Activated T-cell treated with anti-CD3 and anti-CD28 coated beads, Interleukin-2, amount 50 U/mL, for 4 hours (primary cell): ENCODE results near the gene ADPRM. TPM values are rescaled to one million over a fixed set of nuclear protein-coding genes. Genes with fewer than 3 reads are reported as not detected.
"Not testable (repeated sequence)": the region's sequence is repeated elsewhere in the genome, so short reads cannot be mapped to it uniquely, and the experiment has no call there.

Experiments
- ATAC-seq, 2 donors: fragments of 200-7000 bp; cut with Tn5 transposase; one replicate each; pipeline ENCODE4 v1.10.0; 2021
- DNase-seq: peaks from one replicate; pipeline ENCODE4 v3.0.0-alpha.2; 2020
- H3K27me3 Mint-ChIP-seq: one replicate; pipeline ENCODE4 v1.8.0; 2021; ENCODE audit warnings: low read depth, mixed read lengths
- H3K36me3 Mint-ChIP-seq: one replicate; pipeline ENCODE4 v1.8.0; 2022; ENCODE audit warnings: mixed read lengths; ENCODE audit not compliant: insufficient read depth
- H3K4me1 Mint-ChIP-seq: one replicate; pipeline ENCODE4 v1.8.0; 2021; ENCODE audit warnings: low read depth, mixed read lengths
- H3K4me3 Mint-ChIP-seq: one replicate; pipeline ENCODE4 v1.8.0; 2021; ENCODE audit warnings: mild to moderate bottlenecking, moderate library complexity, mixed read lengths
- H3K9me3 Mint-ChIP-seq: one replicate; pipeline ENCODE4 v1.8.0; 2021; ENCODE audit warnings: mixed read lengths
- total RNA-seq, 3 donors: library from RNA; stranded (reverse); gene quantifications; one replicate each; pipeline ENCODE4 v1.2.1, GENCODE V29; 2021

The ADPRM gene
- total RNA-seq, 3 donors from 2014 or later: 5.9 to 7.7 (median 7.6) TPM

DNA sequence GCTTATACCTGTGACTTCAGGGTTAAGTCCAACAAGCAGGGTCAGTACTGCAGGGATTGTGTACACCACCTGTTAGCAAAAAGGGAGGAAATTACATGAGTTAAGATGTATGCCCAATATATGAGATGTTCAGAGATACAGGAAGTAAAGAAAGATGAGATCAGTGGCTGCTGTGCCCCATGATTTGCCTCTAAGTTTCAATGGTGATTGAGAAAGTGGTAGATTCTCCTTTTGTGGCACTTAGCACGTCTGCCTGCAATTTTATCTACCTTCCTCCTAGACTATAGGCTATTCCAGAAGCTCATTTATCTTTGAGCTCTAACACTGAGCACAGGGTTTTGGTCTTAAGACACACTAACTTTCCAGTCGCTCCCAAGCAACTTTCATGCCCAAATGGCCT, 28.8 kb downstream of the ADPRM start:
- DNase-seq (no peak), ATAC-seq (no peak)
- Mint-ChIP-seq H3K4me1 (peaks cover 23% of the 10 kb centered on the region), H3K9me3 (no peaks in the 10 kb centered on the region), H3K4me3 (no peak overlapping the region), H3K36me3 (no peaks in the 10 kb centered on the region), H3K27me3 (no peaks in the 10 kb centered on the region)

DNA sequence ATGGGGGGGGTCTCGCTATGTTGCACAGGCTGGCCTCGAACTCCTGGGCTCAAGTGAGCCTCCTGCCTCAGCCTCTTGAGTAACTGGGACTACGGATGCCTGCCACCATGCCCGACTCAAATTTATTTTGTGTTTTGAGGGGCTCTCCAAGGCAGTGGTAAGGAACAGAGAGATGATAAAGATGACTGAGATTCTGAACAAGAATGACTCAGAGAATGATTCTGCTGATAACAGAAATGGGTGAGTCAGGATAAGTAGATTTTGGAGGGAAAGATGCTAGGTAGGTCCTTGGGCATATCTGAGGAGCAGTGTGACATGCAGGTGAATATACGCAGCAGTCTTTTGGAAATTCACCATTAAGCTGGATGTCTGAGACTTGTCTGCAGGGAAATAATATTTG, 29.8 kb downstream of the ADPRM start:
- no peak overlapping the region for H3K4me3 Mint-ChIP-seq
- H3K9me3 Mint-ChIP-seq: no peaks in the 10 kb centered on the region
- no peaks in the 10 kb centered on the region for H3K36me3 Mint-ChIP-seq
- DNase-seq (no peak), ATAC-seq (peak; percentile 70 to 74)
- no peaks in the 10 kb centered on the region for H3K27me3 Mint-ChIP-seq
- peaks cover 23% of the 10 kb centered on the region for H3K4me1 Mint-ChIP-seq

DNA sequence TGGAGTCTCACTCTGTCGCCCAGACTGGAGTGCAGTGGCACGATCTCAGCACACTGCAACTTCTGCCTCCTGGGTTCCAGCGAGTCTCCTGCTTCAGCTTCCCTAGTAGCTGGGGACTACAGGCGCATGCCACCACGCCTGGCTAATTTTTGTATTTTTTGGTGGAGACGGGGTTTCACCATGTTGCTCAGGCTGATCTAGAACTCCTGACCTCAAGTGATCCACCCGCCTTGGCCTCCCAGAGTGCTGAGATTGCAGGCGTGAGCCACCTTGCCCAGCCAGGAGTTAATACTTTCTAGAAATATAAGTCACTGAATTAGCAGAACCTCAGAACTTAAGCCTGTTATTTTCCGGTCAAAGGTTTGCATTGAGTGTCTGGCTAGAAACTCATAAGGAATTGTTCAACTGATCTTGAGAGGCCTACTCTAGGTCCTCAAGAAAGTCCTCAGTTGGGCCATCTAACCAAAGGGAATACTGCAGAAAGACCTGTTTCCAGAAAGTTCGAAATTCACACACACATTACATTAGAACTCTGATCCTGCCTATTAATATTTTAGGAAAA, 31.0 kb downstream of the ADPRM start:
- DNase-seq (no peak), ATAC-seq (no peak)
- H3K4me1 Mint-ChIP-seq: peaks cover 23% of the 10 kb centered on the region
- no peaks in the 10 kb centered on the region for H3K36me3 Mint-ChIP-seq
- no peaks in the 10 kb centered on the region for H3K27me3 Mint-ChIP-seq
- H3K9me3 Mint-ChIP-seq: no peaks in the 10 kb centered on the region
- H3K4me3 Mint-ChIP-seq: no peak overlapping the region

DNA sequence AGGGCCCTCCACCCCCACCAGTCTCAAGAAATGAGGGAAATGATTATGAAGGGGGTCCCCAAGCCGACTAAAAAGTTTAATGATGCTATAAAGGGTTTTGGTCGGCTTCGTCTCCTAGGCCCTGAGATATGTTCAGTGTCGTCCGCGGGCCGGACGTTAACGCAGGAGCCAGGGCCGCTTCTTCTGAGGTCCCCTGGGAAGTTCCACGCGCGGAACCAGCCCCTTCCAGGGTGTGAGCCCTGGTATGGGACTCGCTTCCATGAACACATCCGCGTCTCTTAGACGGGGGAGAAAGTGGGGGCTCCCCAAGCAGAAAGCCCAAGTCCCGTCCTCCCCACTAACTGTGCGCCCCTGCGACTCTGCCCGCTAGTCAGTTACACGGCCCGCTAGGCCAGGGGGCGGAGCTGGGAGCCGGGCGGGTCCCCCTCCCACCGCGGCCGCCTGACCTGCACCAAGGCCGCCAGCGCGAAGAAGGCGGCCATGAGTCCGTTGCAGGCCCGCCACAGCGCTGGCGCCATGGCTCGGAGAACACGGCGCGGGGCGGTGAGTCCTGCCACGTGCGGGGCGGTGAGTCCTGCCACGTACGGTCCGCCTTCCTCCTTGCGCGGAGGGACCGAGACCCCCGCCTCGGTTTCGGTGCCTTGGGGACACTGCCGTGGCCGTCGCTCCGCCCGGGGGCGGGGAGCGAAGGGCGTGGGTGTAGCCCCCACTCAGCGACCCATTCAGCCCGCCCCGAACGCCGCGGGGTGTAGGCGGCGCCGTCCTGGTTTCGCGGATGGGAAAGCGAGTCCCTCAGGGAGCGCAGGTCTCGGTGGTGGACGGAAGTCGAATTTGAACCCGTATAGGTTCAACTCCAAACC, 32.2 kb downstream of the ADPRM start, which contains the start of gene TMEM220:
Gene TMEM220 (minus strand): TSS at position 690 of the 860 bp plus-strand sequence. CDS start 172 bp downstream, at position 518.
- Mint-ChIP-seq H3K4me3 (peak within 1 kb of the TSS; percentile 92), H3K4me1 (peaks cover 23% of the 10 kb centered on the region), H3K9me3 (no peaks in the 10 kb centered on the region), H3K27me3 (no peaks in the 10 kb centered on the region), H3K36me3 (no peaks in the 10 kb centered on the region)
- DNase-seq (peak; percentile 45), ATAC-seq (peak; percentile 65 to 69)

DNA sequence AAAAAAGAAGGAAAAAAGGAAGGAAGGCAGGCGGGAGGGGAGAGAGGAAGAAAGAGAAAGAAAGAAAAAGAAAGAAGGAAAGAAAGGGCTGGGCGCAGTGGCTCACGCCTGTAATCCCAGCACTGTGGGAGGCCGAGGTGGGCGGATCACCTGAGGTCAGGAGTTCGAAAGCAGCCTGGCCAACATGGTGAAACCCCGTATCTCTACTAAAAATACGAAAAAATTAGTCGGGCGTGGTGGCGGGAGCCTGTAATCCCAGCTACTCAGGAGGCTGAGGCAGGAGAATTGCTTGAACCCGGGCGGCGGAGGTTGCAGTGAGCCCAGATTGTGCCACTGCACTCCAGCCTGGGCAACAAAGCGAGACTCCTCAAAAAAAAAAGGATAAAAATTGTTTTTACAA, 32.9 kb downstream of the ADPRM start:
- not testable (repeated sequence) for DNase-seq, H3K9me3 Mint-ChIP-seq, H3K27me3 Mint-ChIP-seq, H3K36me3 Mint-ChIP-seq, ATAC-seq
- Mint-ChIP-seq H3K4me1 (peaks cover 23% of the 10 kb centered on the region), H3K4me3 (peak overlapping the region; percentile 92)

DNA sequence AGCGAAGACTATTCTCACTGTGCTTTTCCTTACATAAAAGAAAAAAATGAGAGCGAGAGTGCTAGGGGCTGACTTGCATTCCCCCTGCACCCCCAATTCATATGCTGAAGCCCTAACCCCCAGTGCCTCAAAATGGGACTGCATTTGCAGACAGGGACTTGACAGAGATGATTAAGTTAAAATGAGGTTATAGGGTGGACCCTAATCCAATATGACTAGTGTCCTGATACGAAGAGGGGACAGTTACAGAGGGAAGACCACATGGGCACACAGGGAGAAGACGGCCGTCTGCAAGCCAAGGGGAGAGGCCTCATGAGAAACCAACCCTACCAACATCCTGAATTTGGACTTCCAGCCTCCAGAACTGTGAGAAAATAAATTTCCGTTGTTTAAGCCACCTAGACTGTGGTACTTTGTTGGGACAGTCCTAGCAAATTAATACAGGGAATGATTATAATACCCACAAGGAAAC, 34.0 kb downstream of the ADPRM start:
- no peaks in the 10 kb centered on the region for H3K36me3 Mint-ChIP-seq
- DNase-seq: no peak
- no peaks in the 10 kb centered on the region for H3K27me3 Mint-ChIP-seq
- peaks cover 23% of the 10 kb centered on the region for H3K4me1 Mint-ChIP-seq
- H3K9me3 Mint-ChIP-seq: no peaks in the 10 kb centered on the region
- ATAC-seq: no peak
- peak overlapping the region; percentile 92 for H3K4me3 Mint-ChIP-seq

DNA sequence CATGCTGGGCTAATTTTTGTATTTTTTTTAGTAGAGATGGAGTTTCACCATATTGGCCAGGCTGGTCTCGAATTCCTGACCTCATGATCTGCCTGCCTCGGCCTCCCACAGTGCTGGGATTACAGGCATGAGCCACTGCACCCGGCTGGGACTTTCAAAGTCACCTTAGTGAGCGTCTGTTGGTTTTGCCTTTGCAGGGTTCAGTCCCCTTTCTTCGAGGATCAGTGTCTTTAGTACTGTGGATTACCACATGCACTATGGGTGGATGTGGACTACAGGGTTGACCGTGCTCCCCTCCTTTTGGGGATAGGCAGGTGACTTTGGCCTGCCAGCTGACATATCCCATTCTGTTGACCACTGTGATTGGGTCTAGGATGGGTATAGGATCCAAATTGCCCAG, 34.7 kb downstream of the ADPRM start:
- H3K4me3 Mint-ChIP-seq, H3K36me3 Mint-ChIP-seq, H3K27me3 Mint-ChIP-seq, H3K9me3 Mint-ChIP-seq, ATAC-seq, DNase-seq: not testable (repeated sequence)
- H3K4me1 Mint-ChIP-seq: peaks cover 21% of the 10 kb centered on the region

DNA sequence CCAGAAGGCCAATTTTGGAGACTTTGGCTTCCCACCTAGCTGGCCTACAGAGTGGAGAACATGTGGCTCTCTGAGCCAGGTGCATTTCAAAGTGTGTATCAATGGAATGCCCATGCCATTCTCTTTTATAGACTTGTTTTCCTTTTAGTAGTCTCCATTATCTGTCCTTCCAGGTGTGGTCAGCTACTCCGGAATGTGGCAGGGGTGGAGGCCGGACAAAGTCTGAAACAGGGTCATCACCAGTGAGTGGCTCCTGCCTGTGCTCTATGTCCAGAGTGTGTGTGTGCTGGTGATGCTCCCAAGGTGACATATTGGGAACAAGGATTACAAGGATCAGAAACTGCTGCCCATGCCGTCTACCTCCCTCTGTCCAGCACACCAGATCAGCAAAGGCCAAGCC, 36.3 kb downstream of the ADPRM start:
- no peak overlapping the region for H3K4me3 Mint-ChIP-seq
- H3K27me3 Mint-ChIP-seq: no peaks in the 10 kb centered on the region
- H3K4me1 Mint-ChIP-seq: peaks cover 19% of the 10 kb centered on the region
- ATAC-seq (no peak), DNase-seq (no peak)
- H3K9me3 Mint-ChIP-seq: no peaks in the 10 kb centered on the region
- H3K36me3 Mint-ChIP-seq: no peaks in the 10 kb centered on the region

DNA sequence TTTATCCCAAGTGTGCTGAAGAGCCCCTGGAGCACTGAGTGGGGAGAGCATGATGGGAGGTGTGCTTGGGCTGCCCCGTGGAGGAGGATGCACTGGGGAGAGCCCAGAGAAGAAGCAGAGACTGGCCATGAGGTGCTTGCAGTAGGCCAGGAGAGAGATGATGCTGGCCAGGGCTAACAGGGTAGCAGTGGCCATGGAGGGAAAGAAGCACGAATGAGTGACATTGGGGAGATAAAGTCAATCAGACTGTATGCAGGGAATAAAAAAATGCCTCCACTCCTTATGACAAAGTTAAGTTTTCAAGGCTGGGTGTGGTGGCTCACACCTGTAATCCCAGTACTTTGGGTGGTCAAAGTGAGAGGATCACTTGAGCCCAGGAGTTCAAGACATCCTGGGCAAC, 37.9 kb downstream of the ADPRM start:
- no peak for DNase-seq
- no peak overlapping the region for H3K4me3 Mint-ChIP-seq
- H3K36me3 Mint-ChIP-seq: no peaks in the 10 kb centered on the region

DNA sequence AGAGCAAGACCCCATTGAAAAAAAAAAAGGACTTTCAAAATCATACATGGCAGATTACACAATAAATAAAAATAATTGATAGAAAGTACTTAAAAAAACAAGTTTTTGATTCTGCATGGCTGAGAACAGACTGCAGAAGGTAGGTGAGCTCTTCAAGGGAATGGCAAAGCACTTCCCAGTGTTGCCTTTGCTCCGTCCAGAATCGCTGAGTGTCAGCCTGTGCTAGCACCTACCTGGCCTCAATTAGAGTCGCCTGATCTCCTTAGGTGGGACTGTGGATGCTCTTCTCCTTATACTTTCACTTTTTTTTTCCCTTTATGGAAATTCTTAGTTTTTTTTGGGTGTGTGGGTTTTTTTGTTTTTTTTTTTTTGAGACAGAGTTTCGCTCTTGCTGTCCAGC, 38.4 kb downstream of the ADPRM start:
- ATAC-seq (no peak), DNase-seq (no peak)
- Mint-ChIP-seq H3K4me3 (no peak overlapping the region), H3K4me1 (peaks cover 9% of the 10 kb centered on the region), H3K36me3 (no peaks in the 10 kb centered on the region), H3K9me3 (no peaks in the 10 kb centered on the region), H3K27me3 (peaks cover 3% of the 10 kb centered on the region)

More for the DNA sequence above, 37.9 kb downstream of the ADPRM start:
- H3K4me1 Mint-ChIP-seq: peaks cover 14% of the 10 kb centered on the region
- ATAC-seq: no peak
- H3K9me3 Mint-ChIP-seq: no peaks in the 10 kb centered on the region
- H3K27me3 Mint-ChIP-seq: peaks cover 3% of the 10 kb centered on the region

DNA sequence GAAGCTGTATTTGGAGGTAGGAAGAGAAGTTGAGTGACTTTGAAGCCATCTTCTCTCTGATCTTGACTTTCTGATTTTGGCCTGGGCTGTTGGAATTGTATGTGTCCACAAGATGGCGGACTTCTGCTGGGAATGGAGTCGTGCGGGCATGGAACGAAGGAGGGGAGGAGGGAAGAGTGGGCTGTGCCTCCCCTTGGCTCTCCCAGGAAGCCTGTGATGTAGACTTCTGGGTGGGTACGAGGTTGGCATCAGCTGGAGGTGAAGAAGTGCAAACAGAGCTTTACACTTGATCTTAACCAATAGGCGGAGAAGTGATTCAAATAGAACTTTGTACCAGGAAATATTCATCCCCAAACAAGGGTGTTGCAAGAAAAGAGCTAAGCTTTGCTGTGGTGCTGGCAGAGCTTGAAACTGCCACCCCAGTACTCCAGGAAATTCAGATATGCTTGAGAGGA, 39.8 kb downstream of the ADPRM start:
- Mint-ChIP-seq H3K4me1 (peaks cover 6% of the 10 kb centered on the region), H3K9me3 (no peaks in the 10 kb centered on the region), H3K27me3 (peaks cover 3% of the 10 kb centered on the region), H3K36me3 (no peaks in the 10 kb centered on the region), H3K4me3 (no peak overlapping the region)
- no peak for DNase-seq
- peak; percentile 38 to 67 for ATAC-seq

DNA sequence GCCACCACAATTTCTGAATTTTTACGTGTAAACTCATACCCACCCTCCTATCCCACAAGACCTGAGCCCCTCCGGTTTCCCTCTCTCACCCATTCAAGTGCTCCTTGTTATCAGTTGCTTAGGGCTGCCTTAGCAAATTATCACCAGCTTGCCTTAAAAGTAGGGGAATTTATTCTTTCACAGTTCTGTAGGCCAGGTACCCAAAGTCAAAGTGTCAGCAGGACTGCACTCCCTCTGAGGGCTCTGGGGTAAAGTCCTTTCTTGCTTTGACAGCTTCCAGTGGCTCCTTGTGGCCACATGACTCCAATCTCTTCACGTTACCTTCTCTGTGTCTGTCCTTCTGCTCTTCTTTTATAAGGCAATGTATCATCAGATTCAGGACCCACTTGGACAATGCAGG, 40.3 kb downstream of the ADPRM start:
- Mint-ChIP-seq H3K4me1 (peaks cover 6% of the 10 kb centered on the region), H3K27me3 (peaks cover 3% of the 10 kb centered on the region), H3K4me3 (no peak overlapping the region), H3K36me3 (no peaks in the 10 kb centered on the region), H3K9me3 (no peaks in the 10 kb centered on the region)
- no peak for DNase-seq
- ATAC-seq: no peak

DNA sequence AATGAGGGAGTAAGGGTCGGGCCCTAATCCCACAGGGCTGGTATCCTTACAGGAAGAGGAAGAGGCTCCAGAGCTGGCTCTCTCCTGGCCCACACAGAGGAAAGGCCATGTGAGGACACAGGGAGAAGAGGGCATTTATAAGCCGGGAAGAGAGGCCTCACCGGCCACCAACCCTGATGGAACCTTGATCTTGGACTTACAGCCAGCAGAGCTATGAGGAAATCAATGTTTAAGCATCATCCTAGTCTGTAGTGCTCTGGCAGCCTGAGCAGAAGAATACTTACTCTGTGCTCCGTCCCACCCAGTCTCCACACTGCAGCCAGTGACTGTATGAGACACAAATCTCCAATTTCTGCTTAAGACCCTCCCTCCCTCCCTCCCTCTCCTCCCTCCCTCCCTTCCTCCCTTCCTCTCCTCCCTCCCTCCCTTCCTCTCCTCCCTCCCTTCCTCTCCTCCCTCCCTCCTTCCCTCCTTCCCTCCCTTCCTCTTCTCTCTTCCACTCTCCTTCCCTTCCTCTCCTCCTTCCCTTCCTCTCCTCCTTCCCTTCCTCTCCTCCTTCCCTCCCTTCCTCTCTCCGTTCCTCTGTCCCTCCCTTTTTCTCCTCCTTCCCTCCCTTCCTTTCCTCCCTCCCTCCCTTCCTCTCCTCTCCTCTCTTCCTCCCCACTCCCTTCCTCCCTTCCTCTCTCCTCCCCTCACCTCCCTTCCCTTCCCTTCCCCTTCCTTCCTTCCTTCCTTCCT, 41.3 kb downstream of the ADPRM start:
- ATAC-seq (no peak), DNase-seq (no peak)
- Mint-ChIP-seq H3K36me3 (no peaks in the 10 kb centered on the region), H3K9me3 (no peaks in the 10 kb centered on the region), H3K4me1 (peaks cover 6% of the 10 kb centered on the region), H3K4me3 (no peak overlapping the region), H3K27me3 (peaks cover 3% of the 10 kb centered on the region)

DNA sequence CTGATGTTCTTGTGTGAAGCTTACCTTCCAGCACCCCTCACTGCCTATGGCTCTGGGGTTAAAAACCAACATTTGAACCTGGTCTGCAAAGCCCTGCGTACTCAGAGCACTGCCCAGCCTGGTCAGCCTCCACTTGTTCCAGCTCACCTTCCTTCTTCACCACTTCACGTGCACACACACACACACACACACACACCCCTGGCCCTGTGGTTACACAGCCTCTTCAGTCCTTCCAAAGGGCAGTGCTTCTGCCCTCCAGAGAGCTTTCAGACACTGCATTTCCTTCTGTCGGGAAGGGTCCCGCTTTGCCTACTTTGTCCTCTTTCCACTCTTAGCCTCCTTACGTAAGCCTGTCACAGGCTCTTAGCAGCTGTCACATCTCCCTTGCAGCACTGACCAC, 42.0 kb downstream of the ADPRM start:
- Mint-ChIP-seq H3K27me3 (peaks cover 3% of the 10 kb centered on the region), H3K36me3 (no peaks in the 10 kb centered on the region), H3K9me3 (no peaks in the 10 kb centered on the region), H3K4me1 (peaks cover 11% of the 10 kb centered on the region), H3K4me3 (no peak overlapping the region)
- DNase-seq: no peak
- ATAC-seq: no peak
